ENCODE measurements around the gene PRKCD.

PRKCD gene

GRCh38 chr3:53160660-53161449, at the start of gene PRKCD:
PRKCD (plus strand) TSS chr3:53161209; CDS start chr3:53178423, 17,214 bp downstream.
- TF ChIP-seq, protein P1, sequence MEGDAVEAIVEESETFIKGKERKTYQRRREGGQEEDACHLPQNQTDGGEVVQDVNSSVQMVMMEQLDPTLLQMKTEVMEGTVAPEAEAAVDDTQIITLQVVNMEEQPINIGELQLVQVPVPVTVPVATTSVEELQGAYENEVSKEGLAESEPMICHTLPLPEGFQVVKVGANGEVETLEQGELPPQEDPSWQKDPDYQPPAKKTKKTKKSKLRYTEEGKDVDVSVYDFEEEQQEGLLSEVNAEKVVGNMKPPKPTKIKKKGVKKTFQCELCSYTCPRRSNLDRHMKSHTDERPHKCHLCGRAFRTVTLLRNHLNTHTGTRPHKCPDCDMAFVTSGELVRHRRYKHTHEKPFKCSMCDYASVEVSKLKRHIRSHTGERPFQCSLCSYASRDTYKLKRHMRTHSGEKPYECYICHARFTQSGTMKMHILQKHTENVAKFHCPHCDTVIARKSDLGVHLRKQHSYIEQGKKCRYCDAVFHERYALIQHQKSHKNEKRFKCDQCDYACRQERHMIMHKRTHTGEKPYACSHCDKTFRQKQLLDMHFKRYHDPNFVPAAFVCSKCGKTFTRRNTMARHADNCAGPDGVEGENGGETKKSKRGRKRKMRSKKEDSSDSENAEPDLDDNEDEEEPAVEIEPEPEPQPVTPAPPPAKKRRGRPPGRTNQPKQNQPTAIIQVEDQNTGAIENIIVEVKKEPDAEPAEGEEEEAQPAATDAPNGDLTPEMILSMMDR (IDR thresholded peaks at IDR 0.05; ENCODE audit: extremely low read depth, missing control alignments): no peak
- peak; percentile 98 for DNase-seq (ENCODE audit: low spot score)

- no peak for DNase-seq (ENCODE audit: low spot score)
- TF ChIP-seq, protein P1 (IDR thresholded peaks at IDR 0.05; ENCODE audit: extremely low read depth, missing control alignments): no peak
Measured at GRCh38 chr3:53111822-53112221, 49.2 kb upstream of the PRKCD start.

GRCh38 chr3:53113293-53114010, 47.6 kb upstream of the PRKCD start:
- no peak for DNase-seq (ENCODE audit: low spot score)
- TF ChIP-seq, protein P1 (IDR thresholded peaks at IDR 0.05; ENCODE audit: extremely low read depth, missing control alignments): no peak

- TF ChIP-seq, protein P1 (IDR thresholded peaks at IDR 0.05; ENCODE audit: extremely low read depth, missing control alignments): peak; percentile 91
- peak; percentile 83 for DNase-seq (ENCODE audit: low spot score)
Measured at GRCh38 chr3:53114011-53114400, 47.0 kb upstream of the PRKCD start.

DNA sequence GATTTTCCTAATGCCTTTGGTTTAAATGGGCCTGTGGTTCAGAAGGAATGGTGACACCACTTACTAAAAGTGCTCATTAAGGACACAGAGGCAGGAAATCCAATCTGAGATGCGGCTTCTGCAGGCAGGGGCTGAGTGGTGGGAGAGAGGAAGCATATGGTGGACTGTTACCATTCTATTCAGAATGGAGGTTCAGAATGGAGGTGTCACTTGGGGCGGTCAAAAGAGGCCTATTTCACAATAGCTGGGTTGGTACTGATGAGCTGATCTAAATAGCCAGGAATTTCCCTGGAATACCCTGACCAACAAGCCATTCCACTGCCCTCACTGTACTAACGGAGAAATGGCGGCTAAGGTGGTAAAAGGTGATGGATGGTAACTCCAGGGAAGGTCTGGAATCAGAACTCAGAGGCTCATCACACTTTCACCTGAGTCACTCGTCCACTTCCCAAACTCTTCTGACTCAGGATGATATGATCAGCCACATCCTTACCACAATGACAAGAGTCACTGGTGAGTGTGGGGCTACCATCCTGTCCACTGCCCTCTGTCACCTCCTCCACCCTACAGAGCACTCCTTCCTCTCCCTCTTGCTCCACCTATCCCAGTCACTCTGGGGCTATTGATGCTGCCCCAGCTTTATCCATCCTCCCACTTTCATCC, 46.5 kb upstream of the PRKCD start:
- no peak for DNase-seq (ENCODE audit: low spot score)
- TF ChIP-seq, protein P1 (IDR thresholded peaks at IDR 0.05; ENCODE audit: extremely low read depth, missing control alignments): no peak

GRCh38 chr3:53116956-53117355, 44.1 kb upstream of the PRKCD start:
- no peak for DNase-seq (ENCODE audit: low spot score)
- TF ChIP-seq, protein P1 (IDR thresholded peaks at IDR 0.05; ENCODE audit: extremely low read depth, missing control alignments): no peak

DNA sequence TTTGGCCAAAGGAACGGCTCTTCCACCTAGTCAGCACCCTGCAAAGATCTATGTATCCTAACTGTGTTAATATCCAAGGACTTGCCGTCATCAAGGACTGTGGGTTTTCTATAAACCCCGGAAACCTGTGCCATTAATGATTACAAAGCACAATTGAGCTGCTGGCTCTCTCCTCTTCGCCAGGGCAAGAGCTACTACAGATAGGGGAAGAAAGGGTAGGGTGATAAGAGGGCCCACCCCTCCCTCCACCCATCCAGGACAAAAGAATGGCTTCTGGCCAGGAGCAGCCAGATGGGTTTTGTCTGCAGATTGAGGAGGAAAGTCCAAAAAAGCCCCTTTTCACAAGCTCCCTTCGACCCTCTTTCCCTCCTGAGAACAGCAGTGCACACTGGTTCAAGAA, 40.7 kb upstream of the PRKCD start:
- TF ChIP-seq, protein P1 (IDR thresholded peaks at IDR 0.05; ENCODE audit: extremely low read depth, missing control alignments): no peak
- DNase-seq (ENCODE audit: low spot score): no peak

All from GM20000 (cell line).